K562 (cell line): Measurements from ENCODE around the gene ZMYND19. TPM values are rescaled to one million over a fixed set of nuclear protein-coding genes. Genes with fewer than 3 reads are reported as not detected.

ENCODE experiments used
- CHD2 ChIP-seq: IDR thresholded peaks from 2 replicates; pipeline ENCODE4 v1.6.1; 2011; ENCODE audit warnings: low read depth, low read length
- DMBX1 ChIP-seq: fragments of 250-450 bp; sonication (Bioruptor Pico); IDR thresholded peaks from 2 replicates; pipeline ENCODE4 v1.8.0; 2022; ENCODE audit warnings: inconsistent platforms, mild to moderate bottlenecking, moderate library complexity, borderline replicate concordance
- ETV6 ChIP-seq, 3 experiments: fragments of 150-350 bp in 1 of 3; sonication (generic) in 1 of 3; formaldehyde crosslinking in 1 of 3; IDR thresholded peaks; 2 replicates each; pipeline versions ENCODE4 v1.6.1 to v1.8.0; 2014 to 2022; ENCODE audit warnings: borderline replicate concordance in 2 of 3, low read depth in 2 of 3, antibody characterized with exemption in 1 of 3, low read length in 1 of 3, mild to moderate bottlenecking in 1 of 3, missing genetic modification reagents in 1 of 3
- HCFC1 ChIP-seq: IDR thresholded peaks from 2 replicates; pipeline ENCODE4 v1.6.1; 2012; ENCODE audit warnings: low read depth, low read length, improper control_type of control experiment
- ID3 ChIP-seq, 2 experiments: fragments of 250-450 bp in 1 of 2; fragments of 450-650 bp in 1 of 2; sonication (Bioruptor Pico) in 1 of 2; IDR thresholded peaks; 2 replicates each; pipeline versions ENCODE4 v1.6.1 to v1.8.0; 2016 to 2021; ENCODE audit warnings: mild to moderate bottlenecking in 2 of 2, moderate library complexity in 2 of 2, missing compliant biosample characterization in 1 of 2, missing genetic modification characterization in 1 of 2
- IRF2 ChIP-seq: sonication (generic); formaldehyde crosslinking; IDR thresholded peaks from 2 replicates; pipeline ENCODE4 v1.8.1; 2022; ENCODE audit warnings: mild to moderate bottlenecking, missing genetic modification reagents
- MCM2 ChIP-seq: fragments of 450-650 bp; IDR thresholded peaks from 2 replicates; pipeline ENCODE4 v1.6.1; 2017; ENCODE audit warnings: low read depth, mild to moderate bottlenecking
- NCOA4 ChIP-seq: fragments of 450-650 bp; IDR thresholded peaks from 2 replicates; pipeline ENCODE4 v1.6.1; 2018; ENCODE audit warnings: mild to moderate bottlenecking; ENCODE audit not compliant: partially characterized antibody
- PTTG1 ChIP-seq: fragments of 450-650 bp; IDR thresholded peaks from 2 replicates; pipeline ENCODE4 v1.6.1; 2016; ENCODE audit warnings: low read depth, mild to moderate bottlenecking, missing genetic modification characterization, missing compliant biosample characterization
- RBM25 ChIP-seq: fragments of 200-400 bp; formaldehyde crosslinking; IDR thresholded peaks from 2 replicates; pipeline ENCODE4 v1.6.1; 2018; ENCODE audit warnings: low read length, low read depth, moderate library complexity; ENCODE audit not compliant: severe bottlenecking
- SP1 ChIP-seq: sonication (generic); formaldehyde crosslinking; IDR thresholded peaks from 2 replicates; pipeline ENCODE4 v1.8.1; 2022; ENCODE audit warnings: mild to moderate bottlenecking, missing genetic modification reagents
- TCF7L2 ChIP-seq: fragments of 150-350 bp; IDR thresholded peaks from 2 replicates; pipeline ENCODE4 v1.6.1; 2016; ENCODE audit warnings: low read depth, mild to moderate bottlenecking, low read length, moderate library complexity
- ZBTB7A ChIP-seq: IDR thresholded peaks from 2 replicates; pipeline ENCODE4 v1.6.1; 2011; ENCODE audit warnings: low read depth, mild to moderate bottlenecking, low read length, moderate library complexity, borderline replicate concordance; ENCODE audit not compliant: control insufficient read depth
- ZNF175 ChIP-seq: fragments of 200-800 bp; sonication (Bioruptor generic); IDR thresholded peaks from 2 replicates; pipeline ENCODE4 v1.6.1; 2016; ENCODE audit warnings: low read depth, mild to moderate bottlenecking, missing genetic modification characterization, missing compliant biosample characterization
- ZNF518B ChIP-seq: fragments of 250-450 bp; sonication (Bioruptor Pico); IDR thresholded peaks from 2 replicates; pipeline ENCODE4 v1.5.0; 2021; ENCODE audit warnings: mild to moderate bottlenecking, moderate library complexity
- ZNF707 ChIP-seq: fragments of 250-450 bp; sonication (Bioruptor Pico); conservative IDR thresholded peaks from 2 replicates; pipeline ENCODE4 v1.8.0; 2022; ENCODE audit warnings: inconsistent platforms, mild to moderate bottlenecking, moderate library complexity
- ZNF717 ChIP-seq: fragments of 250-450 bp; sonication (Bioruptor Pico); IDR thresholded peaks from 2 replicates; pipeline ENCODE4 v1.5.0; 2021
- polyA plus RNA-seq, 8 experiments: library from polyadenylated mRNA; depleted of rRNA in 4 of 8; stranded (reverse) in 5 of 8; unstranded in 3 of 8; fragments of >200 nt; fragmentation: Nextera tagmentation in 2 of 8; fragmentation: Illumina TruSeq in 1 of 8; extraction: Ambion mirVana in 2 of 8; extraction: Trizol in 1 of 8; gene quantifications; 2 replicates each; pipeline versions ENCODE4 v1.2.1 to v1.2.3, GENCODE V29; 2011 to 2014; ENCODE audit warnings: inconsistent platforms in 1 of 8, missing spikeins in 1 of 8
- total RNA-seq, 7 experiments: library from RNA; depleted of rRNA in 6 of 7; stranded (reverse); fragments of >200 nt in 6 of 7; fragmentation: Illumina TruSeq in 2 of 7; extraction: Trizol in 2 of 7; gene quantifications; 2 replicates each; pipeline versions ENCODE4 v1.2.1 to v1.2.3, GENCODE V29; 2011 to 2021; ENCODE audit warnings: low replicate concordance in 1 of 7
- TF ChIP-seq, protein P1 (sequence below): fragments of 250-450 bp; sonication (Bioruptor Pico); IDR thresholded peaks from 2 replicates; pipeline ENCODE4 v1.5.0; 2020; ENCODE audit warnings: mild to moderate bottlenecking
- TF ChIP-seq, protein P2 (sequence below): conservative IDR thresholded peaks from 2 replicates; pipeline ENCODE4 v1.6.1; 2011; ENCODE audit warnings: low read depth, mild to moderate bottlenecking, low read length; ENCODE audit not compliant: control insufficient read depth

Gene ZMYND19
- total and polyA plus RNA-seq, 9 of the 15 experiments (the other 6 are each of a cell fraction or from before 2014, with no cell fraction given): 1.0 to 86.7 (median 44.0) TPM

GRCh38 chr9:137618105-137619067 lies 28.1 kb upstream of the ZMYND19 start, which contains the start of gene EHMT1 (continued):
- TF ChIP-seq ZBTB7A (peak; percentile 48; the same call in 1 of the 2 replicates), HCFC1 (peak; percentile 64), DMBX1 (CRISPR knock-in tag) (peak; percentile 35; the same call in 1 of the 2 replicates), ZNF518B (CRISPR knock-in tag) (no peak), RBM25 (no peak), CHD2 (no peak), ID3 (CRISPR knock-in tag; IDR thresholded peaks at IDR 0.05) (no peak), ID3 (tag; IDR thresholded peaks at IDR 0.05) (no peak; the same call in 1 of the 2 replicates), NCOA4 (no peak), PTTG1 (tag) (no peak), SP1 (no peak; the same call in 1 of the 2 replicates), TCF7L2 (no peak), ZNF707 (CRISPR knock-in tag) (no peak), MCM2 (no peak), IRF2 (CRISPR knock-in tag) (no peak), ZNF717 (CRISPR knock-in tag) (0 out of 2 replicates have a peak, but pooled peaks have one; percentile 81), ZNF175 (CRISPR knock-in tag) (no peak), ETV6 (IDR thresholded peaks at IDR 0.05; ENCODE audit: borderline replicate concordance in 1 of 2, low read depth in 2 of 2, low read length in 1 of 2) (no peak), ETV6 (CRISPR knock-in tag; IDR thresholded peaks at IDR 0.05; ENCODE audit: borderline replicate concordance) (no peak)
- TF ChIP-seq, protein P1, sequence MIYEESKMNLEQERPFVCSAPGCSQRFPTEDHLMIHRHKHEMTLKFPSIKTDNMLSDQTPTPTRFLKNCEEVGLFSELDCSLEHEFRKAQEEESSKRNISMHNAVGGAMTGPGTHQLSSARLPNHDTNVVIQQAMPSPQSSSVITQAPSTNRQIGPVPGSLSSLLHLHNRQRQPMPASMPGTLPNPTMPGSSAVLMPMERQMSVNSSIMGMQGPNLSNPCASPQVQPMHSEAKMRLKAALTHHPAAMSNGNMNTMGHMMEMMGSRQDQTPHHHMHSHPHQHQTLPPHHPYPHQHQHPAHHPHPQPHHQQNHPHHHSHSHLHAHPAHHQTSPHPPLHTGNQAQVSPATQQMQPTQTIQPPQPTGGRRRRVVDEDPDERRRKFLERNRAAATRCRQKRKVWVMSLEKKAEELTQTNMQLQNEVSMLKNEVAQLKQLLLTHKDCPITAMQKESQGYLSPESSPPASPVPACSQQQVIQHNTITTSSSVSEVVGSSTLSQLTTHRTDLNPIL (CRISPR knock-in tag): peak; percentile 62; the same call in 1 of the 2 replicates
- TF ChIP-seq, protein P2, sequence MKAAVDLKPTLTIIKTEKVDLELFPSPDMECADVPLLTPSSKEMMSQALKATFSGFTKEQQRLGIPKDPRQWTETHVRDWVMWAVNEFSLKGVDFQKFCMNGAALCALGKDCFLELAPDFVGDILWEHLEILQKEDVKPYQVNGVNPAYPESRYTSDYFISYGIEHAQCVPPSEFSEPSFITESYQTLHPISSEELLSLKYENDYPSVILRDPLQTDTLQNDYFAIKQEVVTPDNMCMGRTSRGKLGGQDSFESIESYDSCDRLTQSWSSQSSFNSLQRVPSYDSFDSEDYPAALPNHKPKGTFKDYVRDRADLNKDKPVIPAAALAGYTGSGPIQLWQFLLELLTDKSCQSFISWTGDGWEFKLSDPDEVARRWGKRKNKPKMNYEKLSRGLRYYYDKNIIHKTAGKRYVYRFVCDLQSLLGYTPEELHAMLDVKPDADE: peak; percentile 63; the same call in 1 of the 2 replicates
